Erythroblast (primary cell): ENCODE measurements around the gene C9orf78.

Source experiments
- GATA1 ChIP-seq: IDR thresholded peaks from 2 replicates; pipeline ENCODE4 v1.6.1; 2011; ENCODE audit warnings: low read depth, mild to moderate bottlenecking, control low read depth, low read length, moderate library complexity
- POLR2A ChIP-seq: IDR thresholded peaks from 2 replicates; pipeline ENCODE4 v1.6.1; 2011; ENCODE audit warnings: mild to moderate bottlenecking, low read length

GRCh38 chr9:129813661-129814060 is 21.4 kb downstream of the C9orf78 start:
- TF ChIP-seq POLR2A (no peak), GATA1 (no peak)
